H9 (cell line): ENCODE results near the gene ANGPTL1. TPM values are rescaled to one million over a fixed set of nuclear protein-coding genes. Genes with fewer than 3 reads are reported as not detected.
A peak's percentile ranks its signal among the peaks of the same experiment; 100 is the strongest.

Experiments used
- DNase-seq: peaks from one replicate; pipeline ENCODE4 v3.0.0-alpha.2; 2017
- H2AFZ ChIP-seq: one replicate; pipeline ENCODE4 v1.6.1; 2013; ENCODE audit warnings: mild to moderate bottlenecking, low read length, control low read depth, moderate library complexity
- H2AK5ac ChIP-seq: 2 replicates; pipeline ENCODE4 v1.6.1; 2013; ENCODE audit warnings: low read length, control low read depth, mixed read lengths; ENCODE audit not compliant: insufficient read length
- H2BK120ac ChIP-seq: one replicate; pipeline ENCODE4 v1.6.1; 2013; ENCODE audit warnings: low read depth, mild to moderate bottlenecking, low read length, control low read depth, inconsistent platforms; ENCODE audit not compliant: poor library complexity, severe bottlenecking
- H2BK12ac ChIP-seq: 2 replicates; pipeline ENCODE4 v1.6.1; 2013; ENCODE audit warnings: low read length, control low read depth, mixed read lengths, low read depth; ENCODE audit not compliant: insufficient read length
- H2BK15ac ChIP-seq: 2 replicates; pipeline ENCODE4 v1.6.1; 2013; ENCODE audit warnings: low read depth, low read length, control low read depth
- H2BK20ac ChIP-seq: one replicate; pipeline ENCODE4 v1.6.1; 2013; ENCODE audit warnings: low read depth, mild to moderate bottlenecking, low read length, control low read depth, inconsistent platforms; ENCODE audit not compliant: poor library complexity, severe bottlenecking
- H2BK5ac ChIP-seq: 2 replicates; pipeline ENCODE4 v1.6.1; 2013; ENCODE audit warnings: low read length, control low read depth, mixed read lengths; ENCODE audit not compliant: insufficient read length
- H3K14ac ChIP-seq: 2 replicates; pipeline ENCODE4 v1.6.1; 2013; ENCODE audit warnings: low read length, control low read depth; ENCODE audit not compliant: insufficient read depth
- H3K18ac ChIP-seq: 2 replicates; pipeline ENCODE4 v1.6.1; 2013; ENCODE audit warnings: low read depth, mild to moderate bottlenecking, mixed read lengths, low read length, control low read depth; ENCODE audit not compliant: insufficient read length
- H3K23ac ChIP-seq: 2 replicates; pipeline ENCODE4 v1.6.1; 2013; ENCODE audit warnings: low read length, control low read depth, mixed read lengths, low read depth; ENCODE audit not compliant: insufficient read length
- H3K23me2 ChIP-seq: 2 replicates; pipeline ENCODE4 v1.6.1; 2013; ENCODE audit warnings: low read depth, mild to moderate bottlenecking, mixed read lengths, low read length, control low read depth; ENCODE audit not compliant: insufficient read length, poor library complexity, severe bottlenecking
- H3K27ac ChIP-seq: 2 replicates; pipeline ENCODE4 v1.5.1; 2013; ENCODE audit warnings: low read length, control low read depth, mixed read lengths, low read depth; ENCODE audit not compliant: insufficient read length
- H3K27me3 ChIP-seq: 2 replicates; pipeline ENCODE4 v1.6.1; 2013; ENCODE audit warnings: low read length, control low read depth, inconsistent platforms; ENCODE audit not compliant: insufficient read depth
- H3K4ac ChIP-seq: 2 replicates; pipeline ENCODE4 v1.6.1; 2013; ENCODE audit warnings: low read depth, mild to moderate bottlenecking, control low read depth, inconsistent platforms, low read length, moderate library complexity
- H3K4me1 ChIP-seq: 2 replicates; pipeline ENCODE4 v1.6.1; 2013; ENCODE audit warnings: low read length, control low read depth, inconsistent platforms; ENCODE audit not compliant: insufficient read depth
- H3K4me2 ChIP-seq: 2 replicates; pipeline ENCODE4 v1.6.1; 2013; ENCODE audit warnings: low read length, control low read depth, mixed read lengths; ENCODE audit not compliant: insufficient read length, insufficient read depth
- H3K56ac ChIP-seq: 2 replicates; pipeline ENCODE4 v1.6.1; 2013; ENCODE audit warnings: low read depth, mild to moderate bottlenecking, mixed read lengths, low read length, control low read depth; ENCODE audit not compliant: insufficient read length
- H3K79me1 ChIP-seq: 2 replicates; pipeline ENCODE4 v1.6.1; 2013; ENCODE audit warnings: low read depth, mild to moderate bottlenecking, moderate library complexity, low read length, control low read depth, inconsistent platforms; ENCODE audit not compliant: insufficient read depth, poor library complexity, severe bottlenecking
- H3K79me2 ChIP-seq: 2 replicates; pipeline ENCODE4 v1.6.1; 2013; ENCODE audit warnings: low read length, control low read depth, inconsistent platforms; ENCODE audit not compliant: insufficient read depth
- H3K9ac ChIP-seq: 2 replicates; pipeline ENCODE4 v1.6.1; 2013; ENCODE audit warnings: low read length, control low read depth, mixed read lengths; ENCODE audit not compliant: insufficient read length; ENCODE audit errors: extremely low read depth
- H3K9me3 ChIP-seq: one replicate; pipeline ENCODE4 v1.6.1; 2013; ENCODE audit warnings: low read depth, low read length, inconsistent platforms; ENCODE audit not compliant: control insufficient read depth
- H3T11ph ChIP-seq: one replicate; pipeline ENCODE4 v1.6.1; 2013; ENCODE audit warnings: mild to moderate bottlenecking, low read length, control low read depth, inconsistent platforms
- H4K20me1 ChIP-seq: one replicate; pipeline ENCODE4 v1.6.1; 2013; ENCODE audit not compliant: control insufficient read depth, insufficient read length, insufficient read depth
- H4K5ac ChIP-seq: 2 replicates; pipeline ENCODE4 v1.6.1; 2013; ENCODE audit warnings: low read depth, mild to moderate bottlenecking, mixed read lengths, low read length, control low read depth; ENCODE audit not compliant: insufficient read length
- H4K8ac ChIP-seq: replicated peaks from 2 replicates; pipeline ENCODE4 v1.6.1; 2013; ENCODE audit warnings: low read length, control low read depth, mixed read lengths, low read depth; ENCODE audit not compliant: insufficient read length
- H4K91ac ChIP-seq: 2 replicates; pipeline ENCODE4 v1.6.1; 2013; ENCODE audit warnings: low read depth, mild to moderate bottlenecking, moderate library complexity, mixed read lengths, low read length, control low read depth; ENCODE audit not compliant: insufficient read length
- H3K27ac Mint-ChIP-seq, 3 experiments: 2 replicates in 2 of 3; 3 replicates in 1 of 3; pipeline ENCODE4 v1.8.0; 2020 to 2021; ENCODE audit warnings: mixed read lengths in 3 of 3, mild to moderate bottlenecking in 1 of 3, moderate library complexity in 1 of 3
- H3K27me3 Mint-ChIP-seq: 2 replicates; pipeline ENCODE4 v1.8.0; 2021; ENCODE audit warnings: low read depth, mild to moderate bottlenecking, moderate library complexity, mixed read lengths
- H3K36me3 Mint-ChIP-seq, 3 experiments: 2 replicates in 2 of 3; 3 replicates in 1 of 3; pipeline ENCODE4 v1.8.0; 2020 to 2021; ENCODE audit warnings: low read depth in 3 of 3, mixed read lengths in 3 of 3; ENCODE audit not compliant: insufficient read depth in 1 of 3
- H3K4me1 Mint-ChIP-seq, 2 experiments: 2 replicates each; pipeline ENCODE4 v1.8.0; 2020; ENCODE audit warnings: mixed read lengths in 2 of 2
- H3K4me3 Mint-ChIP-seq, 2 experiments: 2 replicates in 1 of 2; 3 replicates in 1 of 2; pipeline ENCODE4 v1.8.0; 2020 to 2021; ENCODE audit warnings: mild to moderate bottlenecking in 2 of 2, mixed read lengths in 2 of 2, moderate library complexity in 1 of 2
- H3K9me3 Mint-ChIP-seq, 2 experiments: 2 replicates in 1 of 2; 3 replicates in 1 of 2; pipeline ENCODE4 v1.8.0; 2020; ENCODE audit warnings: mild to moderate bottlenecking in 2 of 2, mixed read lengths in 2 of 2, moderate library complexity in 1 of 2
- total RNA-seq: library from RNA; stranded (reverse); gene quantifications from 2 replicates; pipeline ENCODE4 v1.2.1, GENCODE V29; 2021
- TF ChIP-seq, protein P1 (sequence below): fragments of 200-600 bp; sonication (generic); conservative IDR thresholded peaks from 3 replicates; pipeline ENCODE4 v1.8.0; 2021; ENCODE audit warnings: antibody characterized with exemption, mild to moderate bottlenecking

ANGPTL1 gene
- total RNA-seq, 1 experiment from 2014 or later, result not detected

DNA sequence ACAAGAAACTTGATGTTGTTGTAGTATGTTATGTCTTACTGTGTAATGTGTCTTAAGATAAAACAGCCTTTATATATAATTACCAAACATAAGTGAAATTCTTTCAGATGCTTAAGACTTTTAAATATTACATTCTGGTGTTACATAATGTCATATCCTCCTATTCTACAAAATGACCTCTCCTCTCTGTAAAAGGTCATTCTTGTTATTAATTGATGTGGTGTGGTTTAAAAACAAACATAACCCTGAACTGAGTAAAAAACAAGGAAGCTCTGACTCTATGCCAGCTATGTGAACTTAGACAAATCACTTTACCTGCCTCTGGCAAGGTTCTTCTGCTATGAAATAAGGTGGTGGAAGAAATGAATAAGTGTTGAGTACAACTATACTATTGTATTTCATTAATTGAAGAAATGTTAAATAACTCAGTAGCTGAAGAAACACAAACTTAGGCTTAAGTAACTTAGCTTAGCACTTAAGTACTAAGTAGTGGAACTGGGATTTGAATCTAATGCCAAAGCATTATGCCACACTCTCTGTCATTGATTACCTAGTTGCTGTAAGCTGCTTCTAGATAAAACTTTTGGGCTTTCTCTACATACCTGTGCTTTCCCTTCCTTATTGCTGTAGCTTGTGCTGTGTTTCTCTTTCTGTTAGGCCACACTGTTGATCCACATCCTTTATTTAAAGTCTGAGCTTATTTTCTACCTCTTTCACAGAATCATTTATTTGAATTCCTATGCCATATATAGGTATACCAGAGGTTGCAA is 859 bp upstream of the ANGPTL1 start:
- Histone ChIP-seq H3K79me2 (no peaks in the 10 kb centered on the region), H2BK15ac (no peak overlapping the region), H4K5ac (no peak overlapping the region), H2BK20ac (no peak overlapping the region), H3K9me3 (no peaks in the 10 kb centered on the region), H2AFZ (no peak overlapping the region), H4K8ac (no peak overlapping the region), H3K27me3 (no peaks in the 10 kb centered on the region), H3K9ac (no peak overlapping the region), H3K23ac (no peak overlapping the region), H2AK5ac (no peak overlapping the region), H3K23me2 (no peaks in the 10 kb centered on the region), H4K20me1 (no peaks in the 10 kb centered on the region), H3K4me2 (no peak overlapping the region), H3K4me1 (no peaks in the 10 kb centered on the region), H3K79me1 (no peaks in the 10 kb centered on the region), H3K56ac (no peak overlapping the region), H3K14ac (no peak overlapping the region), H2BK12ac (no peak overlapping the region), H4K91ac (no peak overlapping the region), H3K4ac (no peak overlapping the region), H3K18ac (no peak overlapping the region), H2BK5ac (no peak overlapping the region), H2BK120ac (no peak overlapping the region), H3T11ph (no peak overlapping the region), H3K27ac (no peak overlapping the region)
- H3K27ac Mint-ChIP-seq, result peak overlapping the region in 2 of 3 experiments; percentile 56 to 71; a peak in 3 of 7 replicates
- no peak for DNase-seq
- TF ChIP-seq, protein P1, sequence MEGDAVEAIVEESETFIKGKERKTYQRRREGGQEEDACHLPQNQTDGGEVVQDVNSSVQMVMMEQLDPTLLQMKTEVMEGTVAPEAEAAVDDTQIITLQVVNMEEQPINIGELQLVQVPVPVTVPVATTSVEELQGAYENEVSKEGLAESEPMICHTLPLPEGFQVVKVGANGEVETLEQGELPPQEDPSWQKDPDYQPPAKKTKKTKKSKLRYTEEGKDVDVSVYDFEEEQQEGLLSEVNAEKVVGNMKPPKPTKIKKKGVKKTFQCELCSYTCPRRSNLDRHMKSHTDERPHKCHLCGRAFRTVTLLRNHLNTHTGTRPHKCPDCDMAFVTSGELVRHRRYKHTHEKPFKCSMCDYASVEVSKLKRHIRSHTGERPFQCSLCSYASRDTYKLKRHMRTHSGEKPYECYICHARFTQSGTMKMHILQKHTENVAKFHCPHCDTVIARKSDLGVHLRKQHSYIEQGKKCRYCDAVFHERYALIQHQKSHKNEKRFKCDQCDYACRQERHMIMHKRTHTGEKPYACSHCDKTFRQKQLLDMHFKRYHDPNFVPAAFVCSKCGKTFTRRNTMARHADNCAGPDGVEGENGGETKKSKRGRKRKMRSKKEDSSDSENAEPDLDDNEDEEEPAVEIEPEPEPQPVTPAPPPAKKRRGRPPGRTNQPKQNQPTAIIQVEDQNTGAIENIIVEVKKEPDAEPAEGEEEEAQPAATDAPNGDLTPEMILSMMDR, result no peak
- no peaks in the 10 kb centered on the region for H3K36me3 Mint-ChIP-seq
- H3K4me1 Mint-ChIP-seq, result peaks cover 21 to 26% of the 10 kb centered on the region in 2 experiments
- H3K4me3 Mint-ChIP-seq, result no peak overlapping the region
- H3K9me3 Mint-ChIP-seq, result no peaks in the 10 kb centered on the region
- H3K27me3 Mint-ChIP-seq, result no peaks in the 10 kb centered on the region
